ENCODE measurements around the gene SYCE3.
"Not testable (repeated sequence)": the region's sequence is repeated elsewhere in the genome, so short reads cannot be mapped to it uniquely, and the experiment has no call there.

SYCE3 gene

DNA sequence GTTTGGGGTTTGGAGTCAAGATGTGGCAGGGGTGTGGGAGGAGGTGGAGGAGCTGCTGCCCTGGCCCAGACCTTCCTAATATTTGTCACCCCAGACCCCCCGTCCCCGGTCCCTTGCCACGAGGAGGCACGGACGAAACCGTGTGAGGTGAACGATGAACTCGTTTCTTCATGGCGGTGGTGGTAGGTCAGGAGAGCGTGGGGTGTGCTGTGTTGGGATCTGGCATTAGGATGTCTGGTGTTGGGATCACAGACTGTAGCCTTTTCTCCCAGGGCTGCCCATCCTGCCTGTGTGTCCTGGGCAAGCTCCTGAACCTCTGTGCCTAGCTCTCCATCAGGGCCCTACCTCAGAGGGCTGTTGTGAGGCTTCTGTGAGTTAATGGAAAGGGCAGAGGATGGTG, 46.3 kb upstream of the SYCE3 start:
- no peak for DNase-seq (ENCODE audit: low read depth)
- in situ Hi-C loops (cut with HindIII; ENCODE audit: low sequenced_read_pairs) = no loop called here
- no peak overlapping the region for H3K4me3 ChIP-seq (ENCODE audit: low read depth, low read length)
- TF ChIP-seq, protein P1, sequence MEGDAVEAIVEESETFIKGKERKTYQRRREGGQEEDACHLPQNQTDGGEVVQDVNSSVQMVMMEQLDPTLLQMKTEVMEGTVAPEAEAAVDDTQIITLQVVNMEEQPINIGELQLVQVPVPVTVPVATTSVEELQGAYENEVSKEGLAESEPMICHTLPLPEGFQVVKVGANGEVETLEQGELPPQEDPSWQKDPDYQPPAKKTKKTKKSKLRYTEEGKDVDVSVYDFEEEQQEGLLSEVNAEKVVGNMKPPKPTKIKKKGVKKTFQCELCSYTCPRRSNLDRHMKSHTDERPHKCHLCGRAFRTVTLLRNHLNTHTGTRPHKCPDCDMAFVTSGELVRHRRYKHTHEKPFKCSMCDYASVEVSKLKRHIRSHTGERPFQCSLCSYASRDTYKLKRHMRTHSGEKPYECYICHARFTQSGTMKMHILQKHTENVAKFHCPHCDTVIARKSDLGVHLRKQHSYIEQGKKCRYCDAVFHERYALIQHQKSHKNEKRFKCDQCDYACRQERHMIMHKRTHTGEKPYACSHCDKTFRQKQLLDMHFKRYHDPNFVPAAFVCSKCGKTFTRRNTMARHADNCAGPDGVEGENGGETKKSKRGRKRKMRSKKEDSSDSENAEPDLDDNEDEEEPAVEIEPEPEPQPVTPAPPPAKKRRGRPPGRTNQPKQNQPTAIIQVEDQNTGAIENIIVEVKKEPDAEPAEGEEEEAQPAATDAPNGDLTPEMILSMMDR (IDR thresholded peaks at IDR 0.05; ENCODE audit: low read depth, low read length, missing control alignments) = no peak

DNA sequence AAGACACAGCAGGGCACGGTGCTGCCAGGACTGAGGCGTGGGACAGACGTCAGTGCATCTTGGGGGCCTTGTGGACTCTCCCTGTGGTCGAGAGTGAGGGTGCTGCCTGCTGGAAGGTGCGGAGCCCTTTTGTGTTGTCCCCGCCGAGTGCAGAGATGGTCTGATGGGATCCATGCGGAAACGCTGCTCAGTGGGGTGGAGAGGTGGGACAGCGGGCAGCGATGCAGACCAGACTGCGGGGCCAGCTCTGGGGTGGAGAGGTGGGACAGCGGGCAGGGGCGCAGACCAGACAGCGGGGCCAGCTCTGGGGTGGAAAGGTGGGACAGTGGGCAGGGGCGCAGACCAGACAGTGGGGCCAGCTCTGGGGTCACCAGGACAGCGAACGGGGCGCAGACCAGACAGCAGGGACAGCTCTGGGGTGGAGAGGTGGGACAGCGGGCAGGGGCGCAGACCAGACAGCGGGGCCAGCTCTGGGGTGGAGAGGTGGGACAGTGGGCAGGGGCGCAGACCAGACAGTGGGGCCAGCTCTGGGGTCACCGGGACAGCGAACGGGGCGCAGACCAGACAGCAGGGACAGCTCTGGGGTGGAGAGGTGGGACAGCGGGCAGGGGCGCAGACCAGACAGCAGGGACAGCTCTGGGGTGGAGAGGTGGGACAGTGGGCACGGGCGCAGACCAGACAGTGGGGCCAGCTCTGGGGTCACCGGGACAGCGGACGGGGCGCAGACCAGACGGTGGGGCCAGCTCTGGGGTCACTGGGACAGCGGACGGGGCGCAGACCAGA, 45.5 kb upstream of the SYCE3 start:
- in situ Hi-C loops (cut with HindIII; ENCODE audit: low sequenced_read_pairs); DNase-seq (ENCODE audit: low read depth); H3K4me3 ChIP-seq (ENCODE audit: low read depth, low read length): not testable (repeated sequence)

DNA sequence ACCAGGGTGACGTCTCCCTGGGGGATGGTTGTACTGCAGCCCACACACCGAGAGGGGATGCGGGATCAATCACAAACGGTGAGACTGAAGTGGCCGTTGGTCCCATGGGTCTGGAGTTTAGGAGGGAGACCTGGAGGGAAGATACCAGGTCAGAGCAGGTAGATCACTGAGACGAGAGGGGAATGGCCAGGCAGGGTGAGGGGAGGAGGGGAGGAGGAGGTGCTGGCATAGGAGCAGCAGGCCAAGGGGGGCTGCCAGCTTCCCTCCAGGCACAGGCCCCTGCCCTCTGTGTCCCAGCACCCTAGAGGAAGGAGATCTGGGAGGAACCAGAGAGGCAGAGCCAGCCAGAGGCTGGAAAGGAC, 44.9 kb upstream of the SYCE3 start:
- no peak for DNase-seq (ENCODE audit: low read depth)
- TF ChIP-seq, protein P1 (IDR thresholded peaks at IDR 0.05; ENCODE audit: low read depth, low read length, missing control alignments) = no peak
- H3K4me3 ChIP-seq (ENCODE audit: low read depth, low read length) = no peak overlapping the region
- in situ Hi-C loops (cut with HindIII; ENCODE audit: low sequenced_read_pairs) = no loop called here

DNA sequence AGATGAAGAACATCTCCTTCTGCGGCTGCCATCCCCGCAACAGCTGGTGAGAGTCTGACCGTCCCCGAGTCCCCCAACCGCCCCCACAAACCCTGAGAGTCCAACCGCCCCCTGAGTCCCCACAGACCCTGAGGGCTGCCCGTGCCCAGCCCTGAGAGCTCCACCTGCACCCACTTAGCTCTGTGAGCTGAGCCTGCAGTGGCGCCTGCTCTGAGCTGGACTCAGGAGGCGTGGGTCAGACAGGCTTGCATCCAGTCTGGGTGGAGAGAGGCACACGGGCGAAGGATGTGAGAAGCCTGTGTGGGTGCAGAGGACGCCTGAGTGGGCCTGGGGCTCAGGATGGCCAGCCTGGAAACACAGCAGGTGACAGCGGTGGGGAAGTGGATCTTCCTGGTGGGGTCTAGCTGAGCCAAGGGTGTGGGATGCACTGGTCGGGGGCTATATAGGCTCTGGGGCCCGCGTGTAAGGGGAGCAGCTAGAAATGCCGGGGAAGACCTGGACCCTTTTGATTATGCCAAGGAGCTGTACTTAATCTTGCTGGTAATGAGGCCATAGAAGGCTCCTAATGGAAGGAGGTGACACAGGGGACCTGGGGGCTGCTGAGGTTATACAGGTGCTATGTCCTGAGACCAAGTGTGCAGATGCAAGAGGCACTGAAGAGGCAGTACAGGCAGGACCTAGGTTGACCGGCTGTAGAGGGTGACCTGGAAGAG, 44.4 kb upstream of the SYCE3 start:
- H3K4me3 ChIP-seq (ENCODE audit: low read depth, low read length) = no peak overlapping the region
- in situ Hi-C loops (cut with HindIII; ENCODE audit: low sequenced_read_pairs) = no loop called here
- DNase-seq (ENCODE audit: low read depth) = no peak
- TF ChIP-seq, protein P1 (IDR thresholded peaks at IDR 0.05; ENCODE audit: low read depth, low read length, missing control alignments) = no peak

DNA sequence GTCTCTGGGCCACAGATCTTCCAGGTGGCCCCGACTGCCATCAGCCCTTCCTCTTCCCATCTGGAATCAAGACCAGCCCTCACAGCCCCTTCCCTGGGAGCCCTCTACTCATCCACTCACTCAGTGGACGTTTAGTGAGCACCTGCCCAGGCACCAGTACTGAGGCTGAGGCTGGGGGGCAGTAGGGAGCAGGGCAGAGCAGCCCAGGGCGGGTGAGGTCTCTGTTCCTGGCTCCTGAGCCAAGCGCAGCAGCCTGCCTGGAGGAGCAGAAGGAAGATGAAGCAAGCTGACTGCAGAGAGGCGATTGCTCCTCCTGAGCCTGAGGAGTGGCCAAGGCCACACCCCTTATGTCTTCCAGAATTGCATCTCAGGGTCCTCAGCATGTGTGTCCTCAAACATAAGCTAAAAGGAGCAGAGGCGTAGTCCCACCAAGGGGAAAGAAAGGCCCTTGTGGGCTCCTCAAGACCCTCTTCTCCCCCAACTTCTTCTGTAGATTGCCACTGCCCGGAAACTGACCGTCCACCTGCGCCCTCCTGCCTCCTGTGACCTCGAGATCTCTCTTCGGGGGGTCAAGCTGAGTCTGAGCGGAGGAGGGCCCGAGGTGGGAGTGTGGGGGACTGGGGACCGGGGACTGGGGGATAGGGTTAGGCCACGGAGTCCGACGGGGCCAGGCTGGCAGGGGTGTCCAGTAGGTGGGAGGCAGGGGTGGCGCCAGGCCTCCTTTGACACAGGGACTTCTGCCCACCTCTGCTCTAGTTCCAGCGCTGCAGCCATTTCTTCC, 43.6 kb upstream of the SYCE3 start:
- no peak overlapping the region for H3K4me3 ChIP-seq (ENCODE audit: low read depth, low read length)
- no peak for DNase-seq (ENCODE audit: low read depth)
- in situ Hi-C loops (cut with HindIII; ENCODE audit: low sequenced_read_pairs) = no loop called here
- TF ChIP-seq, protein P1 (IDR thresholded peaks at IDR 0.05; ENCODE audit: low read depth, low read length, missing control alignments) = peak; percentile 18

DNA sequence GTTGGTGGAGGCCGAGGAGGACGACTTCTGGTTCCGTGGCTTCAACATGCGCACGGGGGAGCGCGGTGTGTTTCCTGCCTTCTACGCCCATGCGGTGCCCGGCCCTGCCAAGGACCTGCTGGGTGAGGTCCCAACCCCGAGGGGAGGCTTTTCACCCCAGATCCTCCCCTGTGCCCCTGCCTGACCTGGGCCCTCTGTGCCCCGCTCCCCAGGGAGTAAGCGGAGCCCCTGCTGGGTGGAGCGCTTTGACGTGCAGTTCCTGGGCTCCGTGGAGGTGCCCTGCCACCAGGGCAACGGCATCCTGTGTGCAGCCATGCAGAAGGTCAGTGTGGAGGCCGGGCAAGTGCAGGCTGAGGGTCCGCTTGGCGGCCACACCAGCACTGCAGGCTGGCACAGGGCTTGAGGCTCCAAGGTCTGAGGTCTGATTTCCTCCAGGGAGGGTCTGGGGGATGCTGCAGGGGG, 42.9 kb upstream of the SYCE3 start:
- in situ Hi-C loops (cut with HindIII; ENCODE audit: low sequenced_read_pairs) = no loop called here
- H3K4me3 ChIP-seq (ENCODE audit: low read depth, low read length) = no peak overlapping the region
- no peak for DNase-seq (ENCODE audit: low read depth)
- TF ChIP-seq, protein P1 (IDR thresholded peaks at IDR 0.05; ENCODE audit: low read depth, low read length, missing control alignments) = no peak

Measured in astrocyte of the cerebellum (primary cell).